CD4-positive, CD25-positive, alpha-beta regulatory T cell (primary cell): ENCODE measurements around the gene OSBPL3. TPM values are rescaled to one million over a fixed set of nuclear protein-coding genes. Genes with fewer than 3 reads are reported as not detected.

ENCODE experiments used
- ATAC-seq, 2 donors: fragments of 150-1000 bp; cut with Tn5 transposase; one replicate each; pipeline ENCODE4 v1.10.0; 2021; ENCODE audit warnings: low read depth in 2 of 2, moderate number of reproducible peaks in 2 of 2, moderate library complexity in 1 of 2
- DNase-seq, 3 donors: peaks; one replicate each; pipeline versions ENCODE4 v3.0.0 to v3.0.0-alpha.2; 2012 to 2022; ENCODE audit warnings: mixed read lengths in 1 of 3
- H3K27ac ChIP-seq: one replicate; pipeline ENCODE4 v1.7.0; 2013; ENCODE audit warnings: mild to moderate bottlenecking, low read length; ENCODE audit not compliant: insufficient read depth, poor library complexity, severe bottlenecking
- H3K27me3 ChIP-seq: one replicate; pipeline ENCODE4 v1.7.0; 2013; ENCODE audit warnings: low read length; ENCODE audit not compliant: control insufficient read depth, insufficient read depth
- H3K36me3 ChIP-seq: one replicate; pipeline ENCODE4 v1.7.0; 2013; ENCODE audit warnings: mild to moderate bottlenecking, low read length, moderate library complexity; ENCODE audit not compliant: control insufficient read depth, insufficient read depth
- H3K4me1 ChIP-seq: 2 replicates; pipeline ENCODE4 v1.7.0; 2013; ENCODE audit warnings: mild to moderate bottlenecking, low read length; ENCODE audit not compliant: insufficient read depth, control insufficient read depth, poor library complexity, severe bottlenecking
- H3K4me3 ChIP-seq: one replicate; pipeline ENCODE4 v1.7.0; 2013; ENCODE audit warnings: low read depth, mild to moderate bottlenecking, low read length, moderate library complexity
- H3K9me3 ChIP-seq, 2 experiments: 1 replicate in 1 of 2; 2 replicates in 1 of 2; pipeline ENCODE4 v1.7.0; 2013; ENCODE audit warnings: low read length in 2 of 2, mild to moderate bottlenecking in 1 of 2, moderate library complexity in 1 of 2; ENCODE audit not compliant: control insufficient read depth in 2 of 2
- H3K27ac Mint-ChIP-seq, 3 donors: one replicate each; pipeline ENCODE4 v1.8.0; 2020 to 2022; ENCODE audit warnings: mild to moderate bottlenecking in 3 of 3, mixed read lengths in 3 of 3, moderate library complexity in 2 of 3
- H3K27me3 Mint-ChIP-seq: one replicate; pipeline ENCODE4 v1.8.0; 2022; ENCODE audit warnings: mild to moderate bottlenecking, mixed read lengths
- H3K36me3 Mint-ChIP-seq: one replicate; pipeline ENCODE4 v1.8.0; 2020; ENCODE audit warnings: mixed read lengths
- H3K4me1 Mint-ChIP-seq, 4 donors: one replicate each; pipeline ENCODE4 v1.8.0; 2020 to 2022; ENCODE audit warnings: mixed read lengths in 4 of 4, mild to moderate bottlenecking in 1 of 4
- H3K4me3 Mint-ChIP-seq, 4 donors: one replicate each; pipeline ENCODE4 v1.8.0; 2020 to 2022; ENCODE audit warnings: mild to moderate bottlenecking in 4 of 4, mixed read lengths in 4 of 4, moderate library complexity in 3 of 4
- H3K9me3 Mint-ChIP-seq, 7 donors: one replicate each; pipeline ENCODE4 v1.8.0; 2020 to 2022; ENCODE audit warnings: mixed read lengths in 7 of 7, mild to moderate bottlenecking in 3 of 7, moderate library complexity in 2 of 7
- polyA plus RNA-seq, 4 donors: library from polyadenylated mRNA; unstranded; fragments of 300-500 nt; fragmentation: Illumina TruSeq; gene quantifications; one replicate each; pipeline ENCODE4 v1.2.3, GENCODE V29; 2021
- total RNA-seq: library from RNA; stranded (reverse); gene quantifications from one replicate; pipeline ENCODE4 v1.2.3, GENCODE V29; 2022

Gene OSBPL3
- total and polyA plus RNA-seq, 5 donors from 2014 or later = 9.1 to 43.0 (median 14.3) TPM

- peak overlapping the region; percentile 3 to 47 (median 40) for H3K27ac Mint-ChIP-seq
- no peaks in the 10 kb centered on the region for H3K27me3 Mint-ChIP-seq
- H3K9me3 Mint-ChIP-seq = no peaks in the 10 kb centered on the region
- Histone ChIP-seq H3K36me3 (peaks cover 14% of the 10 kb centered on the region), H3K4me3 (no peak overlapping the region), H3K27me3 (no peaks in the 10 kb centered on the region), H3K4me1 (no peaks in the 10 kb centered on the region), H3K9me3 (no peaks in the 10 kb centered on the region), H3K27ac (no peak overlapping the region)
- DNase-seq (no peak), ATAC-seq (no peak)
- H3K4me1 Mint-ChIP-seq = peaks cover 10 to 17% (median 16%) of the 10 kb centered on the region in 4 donors
- H3K36me3 Mint-ChIP-seq = peaks cover 19% of the 10 kb centered on the region
- peak overlapping the region in 1 of 4 donors; percentile 81 for H3K4me3 Mint-ChIP-seq
Observed at GRCh38 chr7:24842449-24843241, 137.3 kb downstream of the OSBPL3 start.

GRCh38 chr7:24842029-24842428 is 137.9 kb downstream of the OSBPL3 start:
- ATAC-seq = no peak
- no peak overlapping the region for H3K27ac ChIP-seq
- Mint-ChIP-seq H3K27me3 (no peaks in the 10 kb centered on the region), H3K36me3 (peaks cover 19% of the 10 kb centered on the region), H3K4me3 (no peak overlapping the region), H3K27ac (peak overlapping the region in 2 of 3 donors; percentile 32 to 40), H3K9me3 (no peaks in the 10 kb centered on the region), H3K4me1 (peaks cover 16 to 20% (median 19%) of the 10 kb centered on the region in 4 donors)
- H3K36me3 ChIP-seq = peaks cover 12% of the 10 kb centered on the region
- H3K4me1 ChIP-seq = peaks cover 6% of the 10 kb centered on the region
- H3K9me3 ChIP-seq = no peaks in the 10 kb centered on the region
- no peaks in the 10 kb centered on the region for H3K27me3 ChIP-seq
- DNase-seq = no peak
- no peak overlapping the region for H3K4me3 ChIP-seq

DNA sequence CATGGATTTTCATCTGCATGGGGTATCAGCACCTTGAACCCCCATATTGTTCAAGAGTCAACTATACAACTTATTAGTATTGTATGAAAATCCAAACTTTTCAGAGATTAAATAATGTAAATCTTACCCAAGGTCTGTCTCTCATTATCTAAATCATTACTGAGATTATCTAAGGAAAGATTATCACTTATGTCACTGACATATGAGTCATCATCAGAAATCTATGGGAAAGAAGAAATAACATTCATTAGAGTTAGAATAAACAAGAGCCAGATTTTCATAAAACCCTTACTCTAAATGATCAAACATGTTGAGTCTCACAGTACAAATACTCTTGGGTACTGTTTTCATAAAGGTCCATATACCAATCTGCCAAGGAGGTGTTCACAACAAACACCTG is 139.4 kb downstream of the OSBPL3 start:
- Histone ChIP-seq H3K9me3 (no peaks in the 10 kb centered on the region), H3K36me3 (peaks cover 12% of the 10 kb centered on the region), H3K27ac (no peak overlapping the region), H3K27me3 (no peaks in the 10 kb centered on the region), H3K4me3 (no peak overlapping the region), H3K4me1 (peaks cover 20% of the 10 kb centered on the region)
- Mint-ChIP-seq H3K4me3 (no peak overlapping the region), H3K4me1 (peaks cover 22 to 30% (median 28%) of the 10 kb centered on the region in 4 donors), H3K27me3 (no peaks in the 10 kb centered on the region), H3K36me3 (peaks cover 19% of the 10 kb centered on the region), H3K27ac (no peak overlapping the region), H3K9me3 (no peaks in the 10 kb centered on the region)
- DNase-seq (no peak), ATAC-seq (no peak)

- peaks cover 23% of the 10 kb centered on the region for H3K4me1 ChIP-seq
- peaks cover 20% of the 10 kb centered on the region for H3K36me3 ChIP-seq
- no peaks in the 10 kb centered on the region for H3K27me3 ChIP-seq
- DNase-seq = peak in 2 of 3 donors; percentile 31 to 61
- peak overlapping the region; percentile 32 to 65 (median 49) for H3K4me3 Mint-ChIP-seq
- H3K4me3 ChIP-seq = peak overlapping the region; percentile 69
- H3K9me3 ChIP-seq = no peaks in the 10 kb centered on the region
- no peaks in the 10 kb centered on the region for H3K9me3 Mint-ChIP-seq
- no peaks in the 10 kb centered on the region for H3K27me3 Mint-ChIP-seq
- peak; percentile 69 to 71 for ATAC-seq
- H3K27ac Mint-ChIP-seq = peak overlapping the region; percentile 51 to 73 (median 60)
- H3K4me1 Mint-ChIP-seq = peaks cover 27 to 39% (median 30%) of the 10 kb centered on the region in 4 donors
- peak overlapping the region; percentile 63 for H3K27ac ChIP-seq
- peaks cover 28% of the 10 kb centered on the region for H3K36me3 Mint-ChIP-seq
Observed at GRCh38 chr7:24836084-24836483, 143.9 kb downstream of the OSBPL3 start.

GRCh38 chr7:24835643-24836042 is 144.3 kb downstream of the OSBPL3 start:
- DNase-seq = no peak
- peaks cover 23% of the 10 kb centered on the region for H3K4me1 ChIP-seq
- ATAC-seq = no peak
- Mint-ChIP-seq H3K27ac (peak overlapping the region; percentile 48 to 85 (median 60)), H3K4me3 (peak overlapping the region; percentile 32 to 74 (median 51)), H3K36me3 (peaks cover 32% of the 10 kb centered on the region), H3K4me1 (peaks cover 30 to 39% (median 31%) of the 10 kb centered on the region in 4 donors), H3K9me3 (no peaks in the 10 kb centered on the region), H3K27me3 (no peaks in the 10 kb centered on the region)
- peaks cover 20% of the 10 kb centered on the region for H3K36me3 ChIP-seq
- H3K4me3 ChIP-seq = peak overlapping the region; percentile 69
- no peaks in the 10 kb centered on the region for H3K27me3 ChIP-seq
- H3K9me3 ChIP-seq = no peaks in the 10 kb centered on the region
- peak overlapping the region; percentile 63 for H3K27ac ChIP-seq

DNA sequence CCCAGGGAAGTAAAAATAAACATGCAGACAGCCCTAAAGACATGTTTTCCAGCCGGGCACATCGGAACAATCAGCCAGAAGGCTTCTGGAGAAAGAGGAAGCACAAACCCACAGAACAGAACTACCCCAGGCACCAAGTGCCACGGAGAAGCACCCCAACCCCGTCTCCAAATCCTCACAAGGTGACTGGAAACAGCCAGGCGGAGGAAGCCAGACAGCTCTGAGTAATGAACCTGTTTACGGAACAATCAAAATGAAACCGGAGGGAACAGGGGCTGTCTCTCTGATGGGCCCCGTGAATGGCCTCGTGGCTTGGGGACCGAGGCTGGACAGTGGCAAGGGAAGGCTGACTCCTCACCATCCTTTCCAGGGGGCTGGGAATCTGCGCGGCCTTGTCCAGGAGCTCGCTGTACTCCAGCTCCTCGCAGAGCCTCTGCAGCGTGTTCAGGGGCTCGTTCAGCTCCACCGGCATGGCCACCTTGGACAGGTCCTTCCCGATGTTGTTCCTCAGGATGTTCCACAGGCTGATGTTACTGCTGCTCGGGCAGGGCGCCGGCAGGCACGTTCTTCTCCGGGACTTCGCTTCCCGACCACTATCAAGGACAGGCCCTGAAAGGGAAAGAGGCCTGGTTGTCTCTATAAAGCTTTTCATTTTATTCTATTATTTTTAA is 145.7 kb downstream of the OSBPL3 start:
- no peaks in the 10 kb centered on the region for H3K9me3 Mint-ChIP-seq
- no peak for ATAC-seq
- Histone ChIP-seq H3K27me3 (no peaks in the 10 kb centered on the region), H3K27ac (no peak overlapping the region), H3K4me1 (peaks cover 23% of the 10 kb centered on the region), H3K4me3 (no peak overlapping the region), H3K36me3 (peaks cover 27% of the 10 kb centered on the region), H3K9me3 (no peaks in the 10 kb centered on the region)
- peaks cover 25 to 40% (median 32%) of the 10 kb centered on the region in 4 donors for H3K4me1 Mint-ChIP-seq
- H3K36me3 Mint-ChIP-seq = peaks cover 32% of the 10 kb centered on the region
- DNase-seq = no peak
- no peak overlapping the region for H3K27ac Mint-ChIP-seq
- H3K27me3 Mint-ChIP-seq = no peaks in the 10 kb centered on the region
- H3K4me3 Mint-ChIP-seq = no peak overlapping the region

DNA sequence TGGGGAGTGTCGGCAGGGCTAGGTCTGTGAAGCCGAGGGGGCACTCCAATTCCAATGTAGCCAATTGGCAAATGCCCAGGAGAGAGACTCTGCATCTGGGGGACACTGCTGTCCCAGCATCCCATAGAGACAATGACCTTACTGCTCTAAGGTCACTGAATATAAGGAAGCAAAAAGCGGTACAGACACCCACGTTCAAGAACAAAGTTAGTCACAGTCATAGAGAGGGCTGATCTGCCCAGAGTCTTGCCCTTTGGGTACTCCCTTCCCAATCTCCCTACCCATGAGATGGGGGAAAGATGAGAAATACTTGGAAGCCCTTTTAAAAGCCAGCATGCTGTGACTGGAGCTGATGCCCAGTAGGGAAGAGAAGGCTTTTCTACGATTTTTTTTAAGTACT is 146.4 kb downstream of the OSBPL3 start:
- Mint-ChIP-seq H3K9me3 (no peaks in the 10 kb centered on the region), H3K27me3 (no peaks in the 10 kb centered on the region), H3K27ac (peak overlapping the region; percentile 76 to 82 (median 81)), H3K4me1 (peaks cover 30 to 42% (median 32%) of the 10 kb centered on the region in 4 donors), H3K4me3 (no peak overlapping the region), H3K36me3 (peaks cover 33% of the 10 kb centered on the region)
- Histone ChIP-seq H3K9me3 (no peaks in the 10 kb centered on the region), H3K4me1 (peaks cover 23% of the 10 kb centered on the region), H3K4me3 (no peak overlapping the region), H3K36me3 (peaks cover 24% of the 10 kb centered on the region), H3K27ac (no peak overlapping the region), H3K27me3 (no peaks in the 10 kb centered on the region)
- ATAC-seq = no peak
- no peak for DNase-seq
